Measurements from ENCODE around the gene CD8A.
"Not testable (repeated sequence)": the region's sequence is repeated elsewhere in the genome, so short reads cannot be mapped to it uniquely, and the experiment has no call there.

Gene CD8A

GRCh38 chr2:86739889-86740288, 50.8 kb downstream of the CD8A start:
- DNase-seq (ENCODE audit: low spot score) = not testable (repeated sequence)

DNA sequence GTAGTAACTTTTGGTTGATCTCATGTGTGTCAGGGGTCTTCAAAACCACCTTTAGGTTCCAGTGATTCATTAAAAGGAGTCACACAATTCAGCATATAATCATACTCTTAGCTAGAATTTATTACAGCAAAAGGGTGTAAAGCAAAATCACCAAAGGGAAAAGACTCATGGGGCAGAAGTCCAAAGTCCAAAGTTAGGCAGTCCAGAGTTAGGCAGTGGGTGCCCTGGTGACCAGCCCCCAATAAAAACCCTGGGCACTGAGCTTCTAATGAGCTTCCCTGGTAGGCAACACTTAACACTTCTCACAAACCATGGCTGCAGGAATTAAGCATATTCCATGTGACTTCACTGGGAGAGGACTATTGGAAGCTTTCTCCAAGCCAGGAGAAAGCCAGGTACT, 51.2 kb downstream of the CD8A start:
- DNase-seq (ENCODE audit: low spot score) = not testable (repeated sequence)

DNA sequence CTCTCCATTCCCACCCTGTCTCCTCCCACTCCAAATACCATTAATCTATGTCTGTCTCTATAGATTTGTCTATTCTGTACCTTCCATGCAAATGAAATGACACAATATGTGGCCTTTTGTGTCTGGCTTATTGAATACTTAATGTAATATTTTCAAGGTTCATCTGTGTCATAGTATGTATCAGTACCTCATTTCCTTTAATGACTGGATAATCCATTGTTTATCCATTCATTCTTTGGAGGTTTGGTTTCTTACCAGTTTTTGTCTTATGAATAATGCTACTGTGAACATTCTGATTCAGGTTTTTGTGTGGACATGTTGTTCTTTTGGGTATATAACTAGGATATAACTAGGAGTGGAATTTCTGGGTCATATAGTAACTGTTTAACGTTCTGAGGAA, 55.8 kb downstream of the CD8A start:
- not testable (repeated sequence) for DNase-seq (ENCODE audit: low spot score)

Measured in SK-N-DZ (cell line).